Neural crest cell (in vitro differentiated cells): ENCODE results near the gene INHBB. TPM values are rescaled to one million over a fixed set of nuclear protein-coding genes. Genes with fewer than 3 reads are reported as not detected.
A peak's percentile ranks its signal among the peaks of the same experiment; 100 is the strongest.

Source experiments
- DNase-seq: peaks from one replicate; pipeline ENCODE4 v3.0.0; 2021; ENCODE audit warnings: low read depth, mixed read lengths, low spot score
- H3K27ac Mint-ChIP-seq: one replicate; pipeline ENCODE4 v1.8.0; 2021; ENCODE audit warnings: mild to moderate bottlenecking, mixed read lengths; ENCODE audit not compliant: unreplicated experiment
- H3K27me3 Mint-ChIP-seq: 2 replicates; pipeline ENCODE4 v1.8.0; 2021; ENCODE audit warnings: low read depth, mild to moderate bottlenecking, mixed read lengths
- H3K36me3 Mint-ChIP-seq: 2 replicates; pipeline ENCODE4 v1.8.0; 2021; ENCODE audit warnings: low read depth, mild to moderate bottlenecking, mixed read lengths
- H3K4me1 Mint-ChIP-seq: 2 replicates; pipeline ENCODE4 v1.8.0; 2021; ENCODE audit warnings: mixed read lengths
- H3K4me3 Mint-ChIP-seq: one replicate; pipeline ENCODE4 v1.8.0; 2021; ENCODE audit warnings: mild to moderate bottlenecking, mixed read lengths
- H3K9me3 Mint-ChIP-seq: 2 replicates; pipeline ENCODE4 v1.8.0; 2021; ENCODE audit warnings: mixed read lengths
- total RNA-seq: library from RNA; stranded (reverse); gene quantifications from 2 replicates; pipeline ENCODE4 v1.2.1, GENCODE V29; 2021
- TF ChIP-seq, protein P1 (sequence below): fragments of 200-600 bp; sonication (generic); conservative IDR thresholded peaks from 2 replicates; pipeline ENCODE4 v1.5.0; 2021; ENCODE audit warnings: antibody characterized with exemption, mild to moderate bottlenecking

Gene INHBB
- total RNA-seq, 1 donor from 2014 or later: 0.49 TPM

- H3K27ac Mint-ChIP-seq: no peak overlapping the region
- no peaks in the 10 kb centered on the region for H3K27me3 Mint-ChIP-seq
- no peaks in the 10 kb centered on the region for H3K36me3 Mint-ChIP-seq
- no peaks in the 10 kb centered on the region for H3K9me3 Mint-ChIP-seq
- H3K4me1 Mint-ChIP-seq: peaks cover 14% of the 10 kb centered on the region
- TF ChIP-seq, protein P1, sequence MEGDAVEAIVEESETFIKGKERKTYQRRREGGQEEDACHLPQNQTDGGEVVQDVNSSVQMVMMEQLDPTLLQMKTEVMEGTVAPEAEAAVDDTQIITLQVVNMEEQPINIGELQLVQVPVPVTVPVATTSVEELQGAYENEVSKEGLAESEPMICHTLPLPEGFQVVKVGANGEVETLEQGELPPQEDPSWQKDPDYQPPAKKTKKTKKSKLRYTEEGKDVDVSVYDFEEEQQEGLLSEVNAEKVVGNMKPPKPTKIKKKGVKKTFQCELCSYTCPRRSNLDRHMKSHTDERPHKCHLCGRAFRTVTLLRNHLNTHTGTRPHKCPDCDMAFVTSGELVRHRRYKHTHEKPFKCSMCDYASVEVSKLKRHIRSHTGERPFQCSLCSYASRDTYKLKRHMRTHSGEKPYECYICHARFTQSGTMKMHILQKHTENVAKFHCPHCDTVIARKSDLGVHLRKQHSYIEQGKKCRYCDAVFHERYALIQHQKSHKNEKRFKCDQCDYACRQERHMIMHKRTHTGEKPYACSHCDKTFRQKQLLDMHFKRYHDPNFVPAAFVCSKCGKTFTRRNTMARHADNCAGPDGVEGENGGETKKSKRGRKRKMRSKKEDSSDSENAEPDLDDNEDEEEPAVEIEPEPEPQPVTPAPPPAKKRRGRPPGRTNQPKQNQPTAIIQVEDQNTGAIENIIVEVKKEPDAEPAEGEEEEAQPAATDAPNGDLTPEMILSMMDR: no peak
- DNase-seq: no peak
- no peak overlapping the region for H3K4me3 Mint-ChIP-seq
Measured at GRCh38 chr2:120383631-120384340, 37.9 kb downstream of the INHBB start.

GRCh38 chr2:120384486-120385354 is 38.8 kb downstream of the INHBB start:
- H3K4me3 Mint-ChIP-seq: no peak overlapping the region
- H3K36me3 Mint-ChIP-seq: no peaks in the 10 kb centered on the region
- DNase-seq: no peak
- H3K27me3 Mint-ChIP-seq: peaks cover 4% of the 10 kb centered on the region
- no peaks in the 10 kb centered on the region for H3K9me3 Mint-ChIP-seq
- peaks cover 14% of the 10 kb centered on the region for H3K4me1 Mint-ChIP-seq
- H3K27ac Mint-ChIP-seq: no peak overlapping the region
- TF ChIP-seq, protein P1: no peak

- H3K4me1 Mint-ChIP-seq: peaks cover 14% of the 10 kb centered on the region
- H3K4me3 Mint-ChIP-seq: no peak overlapping the region
- H3K27me3 Mint-ChIP-seq: peaks cover 7% of the 10 kb centered on the region
- H3K9me3 Mint-ChIP-seq: no peaks in the 10 kb centered on the region
- H3K27ac Mint-ChIP-seq: peak overlapping the region; percentile 24
- TF ChIP-seq, protein P1: no peak
- DNase-seq: peak; percentile 20
- no peaks in the 10 kb centered on the region for H3K36me3 Mint-ChIP-seq
Measured at GRCh38 chr2:120385355-120386127, 39.6 kb downstream of the INHBB start.

DNA sequence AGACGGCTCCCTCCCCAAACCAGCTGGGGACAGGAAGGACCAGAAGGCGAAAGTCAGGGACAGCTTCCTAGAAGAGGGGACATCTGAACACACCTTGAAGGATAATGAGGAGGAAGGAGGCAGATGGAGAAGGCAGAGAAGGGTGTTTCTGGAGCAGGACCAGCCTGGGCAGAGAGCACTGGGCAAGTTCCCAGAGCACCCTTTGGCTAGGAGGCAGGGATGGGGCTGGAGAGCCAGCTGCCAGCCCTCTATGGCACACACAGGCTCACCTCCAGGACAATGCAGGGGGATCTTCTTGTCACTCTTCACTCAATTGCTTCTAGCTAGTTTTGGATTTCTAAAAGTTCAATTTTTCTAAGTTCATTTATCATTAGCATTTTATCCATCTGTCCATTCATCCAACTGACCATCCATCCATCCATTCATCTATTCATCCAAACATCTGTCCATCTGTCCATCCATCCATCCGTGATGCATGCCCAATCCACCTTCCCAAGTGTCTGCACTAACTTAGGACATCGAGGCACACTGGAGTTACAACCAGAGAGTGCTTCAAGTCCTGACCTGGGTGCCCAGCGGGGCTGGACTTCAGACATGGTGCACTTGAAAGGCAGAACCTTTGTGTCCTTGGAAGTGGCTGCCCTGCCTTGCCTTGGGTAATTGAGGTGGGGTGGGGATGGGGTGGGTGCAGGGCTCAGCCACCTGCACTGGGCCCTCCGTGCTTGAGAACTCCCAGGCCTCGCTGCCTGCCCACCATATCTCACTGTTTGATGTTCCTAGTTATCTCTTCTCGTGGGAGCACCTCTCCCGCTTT is 42.5 kb downstream of the INHBB start:
- H3K27ac Mint-ChIP-seq: no peak overlapping the region
- peaks cover 7% of the 10 kb centered on the region for H3K27me3 Mint-ChIP-seq
- TF ChIP-seq, protein P1: no peak
- H3K36me3 Mint-ChIP-seq: no peaks in the 10 kb centered on the region
- no peak overlapping the region for H3K4me3 Mint-ChIP-seq
- H3K9me3 Mint-ChIP-seq: no peaks in the 10 kb centered on the region
- DNase-seq: no peak
- H3K4me1 Mint-ChIP-seq: peaks cover 14% of the 10 kb centered on the region

DNA sequence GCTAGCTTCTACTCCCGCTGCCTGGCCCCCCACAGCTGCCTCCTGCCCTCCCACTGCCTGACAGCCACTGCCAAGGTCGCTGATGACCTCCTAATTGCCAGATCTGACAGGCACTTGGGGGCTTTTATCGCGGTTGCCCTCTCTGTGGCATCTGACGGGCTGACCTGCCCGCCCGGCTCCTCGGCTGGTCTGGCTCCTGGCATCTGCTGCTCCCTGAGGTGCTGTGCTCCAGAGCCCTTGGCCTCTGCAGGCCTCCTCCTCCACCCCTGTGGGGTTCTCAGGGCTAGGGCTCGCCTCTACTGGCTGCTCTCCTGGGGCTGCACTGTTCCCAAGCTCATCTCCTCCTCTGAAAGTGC is 43.1 kb downstream of the INHBB start:
- Mint-ChIP-seq H3K9me3 (no peaks in the 10 kb centered on the region), H3K27ac (peak overlapping the region; percentile 37), H3K4me1 (peaks cover 14% of the 10 kb centered on the region), H3K27me3 (peaks cover 7% of the 10 kb centered on the region), H3K4me3 (no peak overlapping the region), H3K36me3 (no peaks in the 10 kb centered on the region)
- DNase-seq: no peak
- TF ChIP-seq, protein P1: no peak
